Right cardiac atrium (tissue), 5 donors: ENCODE data around the gene VAV1. TPM values are rescaled to one million over a fixed set of nuclear protein-coding genes. Genes with fewer than 3 reads are reported as not detected.

Source experiments
- ATAC-seq, 2 donors: fragments of 200-7000 bp; cut with Tn5 transposase; one replicate each; pipeline versions ENCODE4 v1.8.0 to v1.9.1; 2020; ENCODE audit warnings: moderate library complexity in 2 of 2, mild to moderate bottlenecking in 1 of 2
- DNase-seq, 3 donors: peaks; one replicate each; pipeline ENCODE4 v3.0.0-alpha.2; 2020
- H3K27ac ChIP-seq: one replicate; pipeline ENCODE4 v1.5.1; 2013; ENCODE audit warnings: mild to moderate bottlenecking, low read length, control low read depth, moderate library complexity
- H3K27me3 ChIP-seq: one replicate; pipeline ENCODE4 v1.6.1; 2013; ENCODE audit not compliant: control insufficient read depth, insufficient read depth
- H3K4me1 ChIP-seq: one replicate; pipeline ENCODE4 v1.6.1; 2013; ENCODE audit warnings: low read length; ENCODE audit not compliant: control insufficient read depth, insufficient read depth
- H3K4me3 ChIP-seq: one replicate; pipeline ENCODE4 v1.5.1; 2013; ENCODE audit warnings: low read length, control low read depth
- H3K9me3 ChIP-seq: one replicate; pipeline ENCODE4 v1.6.1; 2013; ENCODE audit warnings: low read length; ENCODE audit not compliant: control insufficient read depth
- WGBS: extraction: QIAGEN DNeasy Blood & Tissue Kit; methylation state at CpG from one replicate; pipeline ENCODE4 v1.1.7; 2013; 5-methylcytosine and 5-hydroxymethylcytosine counted together
- intact Hi-C, 4 donors: fragments of 100-400 bp; cut with DNase I; formaldehyde crosslinking; loops; one replicate each; pipeline versions ENCODE4 v1.11.0 to v1.14.0; 2022 to 2023
- long read RNA-seq, 4 donors: library from polyadenylated mRNA; unstranded; transcript quantifications; one replicate each; pipeline ENCODE4 v2.0.0, GENCODE V29; 2020 to 2021
- polyA plus RNA-seq: library from polyadenylated mRNA; stranded (reverse); fragments of 200-250 nt; gene quantifications from one replicate; pipeline ENCODE4 v1.2.3, GENCODE V29; 2013
- total RNA-seq, 4 donors: library from RNA; stranded (reverse); fragmentation: NEBNext Ultra II Directional; extraction: Animal tissue kit (Norgen Biotek cat#: 25700); gene quantifications; one replicate each; pipeline ENCODE4 v1.2.1, GENCODE V29; 2021
- donor health status: healthy with polysubstance abuse.
- donor health status: DM: no; HTN: yes; CAD: no.
- donor health status: DM: no; HTN: no; CAD: no.
- donor health status: DM: no; HTN: yes; CAD: no; lungs with severe emphysema.
- donor health status: DM: yes; HTN: yes; CAD: no.

The VAV1 gene, protein sequence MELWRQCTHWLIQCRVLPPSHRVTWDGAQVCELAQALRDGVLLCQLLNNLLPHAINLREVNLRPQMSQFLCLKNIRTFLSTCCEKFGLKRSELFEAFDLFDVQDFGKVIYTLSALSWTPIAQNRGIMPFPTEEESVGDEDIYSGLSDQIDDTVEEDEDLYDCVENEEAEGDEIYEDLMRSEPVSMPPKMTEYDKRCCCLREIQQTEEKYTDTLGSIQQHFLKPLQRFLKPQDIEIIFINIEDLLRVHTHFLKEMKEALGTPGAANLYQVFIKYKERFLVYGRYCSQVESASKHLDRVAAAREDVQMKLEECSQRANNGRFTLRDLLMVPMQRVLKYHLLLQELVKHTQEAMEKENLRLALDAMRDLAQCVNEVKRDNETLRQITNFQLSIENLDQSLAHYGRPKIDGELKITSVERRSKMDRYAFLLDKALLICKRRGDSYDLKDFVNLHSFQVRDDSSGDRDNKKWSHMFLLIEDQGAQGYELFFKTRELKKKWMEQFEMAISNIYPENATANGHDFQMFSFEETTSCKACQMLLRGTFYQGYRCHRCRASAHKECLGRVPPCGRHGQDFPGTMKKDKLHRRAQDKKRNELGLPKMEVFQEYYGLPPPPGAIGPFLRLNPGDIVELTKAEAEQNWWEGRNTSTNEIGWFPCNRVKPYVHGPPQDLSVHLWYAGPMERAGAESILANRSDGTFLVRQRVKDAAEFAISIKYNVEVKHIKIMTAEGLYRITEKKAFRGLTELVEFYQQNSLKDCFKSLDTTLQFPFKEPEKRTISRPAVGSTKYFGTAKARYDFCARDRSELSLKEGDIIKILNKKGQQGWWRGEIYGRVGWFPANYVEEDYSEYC
- 1 to 10 TPM; 2.0 to 3.7 (median 3.4) TPM for total RNA-seq
- 0.84 TPM for polyA plus RNA-seq
- long read RNA-seq, donor 1, partial matches to known transcripts = 0 of 1 reads
- long read RNA-seq, donor 1, other reads (novel, unspliced or antisense) = 0 of 1 reads
- long read RNA-seq, donor 2, partial matches to known transcripts = 0 of 2 reads
- long read RNA-seq, donor 2, other reads (novel, unspliced or antisense) = 0 of 2 reads
- long read RNA-seq, donor 3 = 0 reads
- long read RNA-seq, donor 4 = 0 reads

DNA sequence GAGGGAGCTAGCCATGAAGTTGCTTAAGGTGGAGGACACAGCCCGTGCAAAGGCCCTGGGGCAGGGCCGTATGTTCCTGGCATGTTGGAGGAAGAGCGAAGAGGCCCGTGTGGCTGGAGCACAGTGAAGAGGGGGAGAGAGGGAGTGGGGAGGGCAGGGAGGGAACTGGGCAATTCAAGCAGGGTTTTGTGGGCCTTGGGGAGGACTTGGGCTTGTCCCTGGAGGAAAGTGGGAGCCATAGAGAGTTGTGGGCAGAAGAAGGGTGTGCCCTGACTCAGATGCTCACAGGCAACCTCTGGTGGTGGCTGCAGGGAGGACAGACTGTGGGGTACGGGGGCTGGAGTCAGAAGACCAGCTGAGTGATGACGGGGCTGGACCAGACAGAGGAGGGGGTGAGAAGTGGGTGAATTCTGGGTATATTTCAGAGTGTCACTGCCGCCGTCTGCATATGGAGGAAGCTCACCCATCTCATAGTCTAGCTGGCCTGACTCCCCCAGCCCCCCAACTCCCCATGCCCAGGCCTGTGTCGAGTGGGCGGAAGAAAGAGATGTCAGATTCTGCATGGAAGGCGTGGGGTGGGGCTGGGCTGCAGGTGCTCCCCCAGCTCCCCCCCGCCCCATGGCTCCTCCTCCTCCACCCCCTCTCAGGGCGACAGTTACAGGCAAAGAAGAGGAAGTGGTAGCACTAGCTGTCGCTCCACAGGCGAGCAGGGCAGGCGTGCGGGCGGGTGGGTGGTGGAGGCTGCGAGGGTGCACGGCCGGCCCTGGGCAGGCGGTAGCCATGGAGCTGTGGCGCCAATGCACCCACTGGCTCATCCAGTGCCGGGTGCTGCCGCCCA is at the start of gene VAV1:
VAV1 (plus strand) TSS at position 681 of the 838 bp plus-strand sequence; CDS start at position 781, 100 bp downstream.
- DNase-seq = peak; percentile 48 to 83 (median 77)
- peak; percentile 63 to 67 for ATAC-seq
- H3K27ac ChIP-seq = no peak within 1 kb of the TSS

DNA sequence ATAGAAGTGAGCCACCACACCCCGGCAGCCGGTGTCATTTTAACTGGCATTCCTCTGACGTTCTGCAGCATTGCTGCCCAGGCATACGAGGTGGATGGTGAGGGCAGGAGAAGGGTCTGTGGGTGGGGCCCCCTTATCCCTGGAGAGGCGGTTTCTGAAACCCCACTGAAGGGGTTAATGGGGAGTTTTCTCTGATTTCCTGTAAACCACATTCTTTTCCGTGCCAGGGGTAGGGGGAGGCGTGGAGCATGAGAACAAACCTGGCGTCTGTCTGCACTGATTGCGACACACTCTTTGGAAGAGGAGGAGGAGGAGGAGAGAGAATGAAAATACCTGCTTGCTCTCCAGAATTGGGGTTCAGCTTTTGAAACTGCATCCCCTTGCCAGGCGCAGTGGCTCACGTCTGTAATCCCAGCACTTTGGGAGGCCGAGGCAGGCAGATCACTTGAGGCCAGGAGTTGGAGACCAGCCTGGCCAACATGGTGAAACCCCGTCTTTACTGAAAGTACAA is 49.3 kb upstream of the VAV1 start:
- WGBS = 20% methylated on average over 13 of the region's 13 CpGs
- ATAC-seq = peak; percentile 28 to 47

More for the DNA sequence above, at the start of gene VAV1:
- WGBS = 53% methylated on average over 25 of the region's 25 CpGs
- no peaks in the 10 kb centered on the region for H3K9me3 ChIP-seq
- H3K27me3 ChIP-seq = no peaks in the 10 kb centered on the region
- intact Hi-C loops = no loop called here
- H3K4me1 ChIP-seq = no peaks in the 10 kb centered on the region
- H3K4me3 ChIP-seq = peak within 1 kb of the TSS; percentile 23

DNA sequence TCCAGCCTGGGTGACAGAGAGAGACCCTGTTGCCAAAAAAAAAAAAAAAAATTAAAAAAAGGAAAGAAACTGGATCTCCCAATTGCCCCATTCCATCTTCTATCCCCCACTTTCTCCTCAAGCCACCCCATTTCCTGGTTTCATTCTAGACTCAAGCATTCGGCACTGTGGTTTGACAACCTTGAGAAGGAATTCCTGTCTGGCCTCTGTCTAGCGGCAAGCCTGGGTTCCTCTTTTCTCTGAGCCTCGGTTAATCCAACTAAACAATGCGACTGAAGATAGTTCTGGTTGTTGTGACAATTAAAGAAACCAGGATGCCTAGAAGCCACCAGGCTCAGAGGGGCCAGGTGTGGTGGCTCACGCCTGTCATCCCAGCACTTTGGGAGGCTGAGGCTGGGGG is 48.8 kb upstream of the VAV1 start:
- no peaks in the 10 kb centered on the region for H3K4me1 ChIP-seq
- 52% methylated on average over 5 of the region's 5 CpGs for WGBS
- DNase-seq = peak in 1 of 3 donors; percentile 36

More for the DNA sequence above, 49.3 kb upstream of the VAV1 start:
- Histone ChIP-seq H3K27ac (no peak overlapping the region), H3K4me3 (no peak overlapping the region), H3K27me3 (no peaks in the 10 kb centered on the region), H3K9me3 (no peaks in the 10 kb centered on the region), H3K4me1 (no peaks in the 10 kb centered on the region)
- intact Hi-C loops = no loop called here
- peak; percentile 75 to 87 (median 77) for DNase-seq

DNA sequence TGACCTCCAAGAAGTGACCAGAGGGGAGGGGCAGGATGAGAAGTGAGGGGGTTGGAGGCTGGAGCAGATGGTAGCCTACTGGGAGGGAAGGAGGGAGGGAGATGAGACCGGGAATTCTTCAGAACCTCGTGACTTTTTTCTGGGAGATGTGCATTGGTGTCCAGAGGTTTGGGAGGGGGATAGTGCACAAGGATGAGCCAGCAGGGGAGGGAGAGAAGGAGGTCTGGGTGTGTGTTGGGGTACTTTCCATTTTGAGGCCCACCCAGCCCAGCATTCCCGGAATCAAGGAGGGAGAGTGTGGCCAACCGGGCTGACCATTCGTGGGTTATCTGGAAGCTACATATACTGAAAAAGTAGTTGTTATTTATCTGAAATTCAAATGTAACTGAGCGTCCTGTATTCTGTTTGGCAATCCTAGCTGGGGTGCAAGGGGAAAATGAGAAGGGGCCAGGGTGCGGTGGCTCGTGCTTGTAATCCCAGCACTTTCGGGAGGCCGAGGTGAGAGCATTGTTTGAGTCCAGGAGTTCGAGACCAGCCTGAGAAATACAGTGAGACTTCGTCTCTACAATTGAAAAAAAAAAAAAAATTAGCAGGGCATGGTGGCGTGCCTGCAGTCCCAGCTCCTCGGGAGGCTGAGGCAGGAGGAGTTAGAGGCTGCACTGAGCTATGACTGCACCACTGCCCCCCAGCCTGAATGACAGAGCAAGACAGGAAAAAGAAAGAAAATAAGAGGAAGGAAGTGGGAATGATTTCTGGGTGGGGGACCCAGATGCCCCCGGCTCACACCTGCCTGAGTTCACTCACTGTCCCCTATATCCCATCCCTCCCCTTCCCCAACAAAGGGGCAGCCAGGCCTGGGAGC is 47.6 kb upstream of the VAV1 start:
- intact Hi-C loops = no loop called here
- WGBS = 66% methylated on average over 15 of the region's 15 CpGs
- H3K4me1 ChIP-seq = no peaks in the 10 kb centered on the region
- DNase-seq (peak in 1 of 3 donors; percentile 24), ATAC-seq (no peak)
- no peaks in the 10 kb centered on the region for H3K9me3 ChIP-seq
- no peak overlapping the region for H3K4me3 ChIP-seq
- H3K27me3 ChIP-seq = no peaks in the 10 kb centered on the region
- H3K27ac ChIP-seq = no peak overlapping the region

More for the DNA sequence above, 48.8 kb upstream of the VAV1 start:
- H3K27ac ChIP-seq = no peak overlapping the region
- no peak overlapping the region for H3K4me3 ChIP-seq
- intact Hi-C loops = no loop called here
- no peaks in the 10 kb centered on the region for H3K27me3 ChIP-seq
- H3K9me3 ChIP-seq = no peaks in the 10 kb centered on the region
- no peak for ATAC-seq

DNA sequence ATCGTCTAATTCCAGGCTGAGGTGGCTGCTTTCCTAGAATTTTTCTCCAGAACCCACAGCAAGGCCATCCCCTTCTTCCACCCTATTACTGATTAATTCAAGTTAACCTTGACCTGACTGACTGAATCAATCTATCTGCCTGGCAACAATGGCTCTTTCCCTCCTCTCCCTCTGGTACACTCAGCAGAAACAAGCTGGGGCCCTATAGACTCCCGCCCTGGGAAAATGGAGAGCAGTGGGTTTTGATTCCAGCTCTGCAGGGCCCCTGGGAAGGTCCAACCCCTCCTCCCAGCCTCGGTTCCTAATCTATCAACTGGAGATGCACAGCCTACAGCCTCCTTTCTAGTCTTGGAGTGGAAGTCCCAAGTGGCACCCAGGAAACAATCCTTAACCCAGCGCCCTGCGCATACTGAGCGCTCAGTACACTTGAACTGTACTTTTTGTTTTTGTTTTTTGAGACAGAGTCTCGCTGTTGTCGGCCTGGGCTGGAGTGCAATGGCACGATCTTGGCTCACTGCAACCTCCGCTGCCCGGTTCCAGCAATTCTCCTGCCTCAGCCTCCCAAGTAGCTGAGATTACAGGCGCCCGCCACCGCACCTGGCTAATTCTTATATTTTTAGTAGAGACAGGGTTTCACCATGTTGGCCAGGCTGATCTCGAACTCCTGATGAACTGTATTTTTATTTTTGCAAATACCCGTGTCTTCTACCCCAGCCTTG is 46.8 kb upstream of the VAV1 start:
- Histone ChIP-seq H3K4me1 (no peaks in the 10 kb centered on the region), H3K27me3 (no peaks in the 10 kb centered on the region), H3K9me3 (no peaks in the 10 kb centered on the region), H3K4me3 (no peak overlapping the region), H3K27ac (no peak overlapping the region)
- ATAC-seq = no peak
- intact Hi-C loops = no loop called here
- 88% methylated on average over 16 of the region's 16 CpGs for WGBS
- peak in 1 of 3 donors; percentile 6 for DNase-seq

DNA sequence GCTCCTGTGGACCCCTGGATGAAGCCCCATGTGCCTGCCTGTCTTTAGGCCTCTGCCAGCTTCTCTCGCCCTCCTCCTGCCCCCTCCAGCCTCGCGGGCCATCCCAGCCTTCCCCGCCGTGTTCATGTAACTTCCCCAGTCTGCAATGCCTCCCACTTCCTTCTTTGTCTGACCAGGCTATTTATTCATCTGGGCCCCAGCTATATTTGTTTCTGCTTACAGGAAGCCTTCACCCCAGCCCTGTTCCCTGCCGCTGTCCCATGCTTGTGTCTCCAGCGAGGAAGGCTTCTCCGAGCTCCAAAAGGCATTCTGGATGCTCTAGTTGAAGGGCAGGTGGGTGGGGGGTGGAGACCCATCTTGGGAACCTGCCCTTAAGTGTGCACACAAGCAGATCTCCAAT is 44.2 kb upstream of the VAV1 start:
- no peaks in the 10 kb centered on the region for H3K9me3 ChIP-seq
- H3K4me1 ChIP-seq = no peaks in the 10 kb centered on the region
- ATAC-seq (no peak), DNase-seq (peak in 2 of 3 donors; percentile 68 to 76)
- no peak overlapping the region for H3K27ac ChIP-seq
- WGBS = 34% methylated on average over 8 of the region's 8 CpGs
- intact Hi-C loops = no loop called here
- H3K4me3 ChIP-seq = no peak overlapping the region
- no peaks in the 10 kb centered on the region for H3K27me3 ChIP-seq

DNA sequence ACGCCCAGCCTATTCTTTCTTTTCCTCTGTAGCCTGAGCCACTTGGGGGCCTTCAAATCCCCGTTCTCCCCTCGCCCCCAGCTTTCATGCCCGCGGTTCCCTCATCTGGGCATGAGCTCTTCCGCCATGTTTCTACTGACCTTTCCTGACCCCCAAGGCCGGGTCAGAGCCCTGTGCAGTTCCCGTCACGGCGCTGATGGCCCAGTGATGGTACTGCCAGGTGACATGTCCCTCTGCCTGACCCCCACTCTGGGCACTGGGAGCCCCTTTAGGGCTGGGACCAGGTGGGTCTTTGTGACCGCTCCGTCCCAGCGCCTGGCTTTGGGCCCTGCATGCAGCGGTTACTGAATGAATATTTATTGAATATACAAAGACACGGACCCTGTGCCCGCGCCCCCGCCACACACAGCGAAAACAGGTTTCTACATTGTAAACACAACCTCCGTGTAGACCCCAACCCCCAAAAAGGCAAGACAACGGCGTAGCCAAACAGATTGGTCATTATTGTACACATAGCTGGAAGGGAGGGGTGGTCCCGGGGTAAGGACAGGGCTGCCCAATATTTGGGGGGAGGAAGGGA is 42.8 kb upstream of the VAV1 start:
- peak in 1 of 3 donors; percentile 41 for DNase-seq
- no peaks in the 10 kb centered on the region for H3K4me1 ChIP-seq
- H3K4me3 ChIP-seq = no peak overlapping the region
- no peak overlapping the region for H3K27ac ChIP-seq
- intact Hi-C loops = loop anchor here in 1 of 4 donors (10.0 kb wide), 1 partner anchor 135 kb away; no protein-coding TSS in a partner anchor
- no peak for ATAC-seq
- 94% methylated on average over 23 of the region's 23 CpGs for WGBS
- no peaks in the 10 kb centered on the region for H3K27me3 ChIP-seq
- no peaks in the 10 kb centered on the region for H3K9me3 ChIP-seq

DNA sequence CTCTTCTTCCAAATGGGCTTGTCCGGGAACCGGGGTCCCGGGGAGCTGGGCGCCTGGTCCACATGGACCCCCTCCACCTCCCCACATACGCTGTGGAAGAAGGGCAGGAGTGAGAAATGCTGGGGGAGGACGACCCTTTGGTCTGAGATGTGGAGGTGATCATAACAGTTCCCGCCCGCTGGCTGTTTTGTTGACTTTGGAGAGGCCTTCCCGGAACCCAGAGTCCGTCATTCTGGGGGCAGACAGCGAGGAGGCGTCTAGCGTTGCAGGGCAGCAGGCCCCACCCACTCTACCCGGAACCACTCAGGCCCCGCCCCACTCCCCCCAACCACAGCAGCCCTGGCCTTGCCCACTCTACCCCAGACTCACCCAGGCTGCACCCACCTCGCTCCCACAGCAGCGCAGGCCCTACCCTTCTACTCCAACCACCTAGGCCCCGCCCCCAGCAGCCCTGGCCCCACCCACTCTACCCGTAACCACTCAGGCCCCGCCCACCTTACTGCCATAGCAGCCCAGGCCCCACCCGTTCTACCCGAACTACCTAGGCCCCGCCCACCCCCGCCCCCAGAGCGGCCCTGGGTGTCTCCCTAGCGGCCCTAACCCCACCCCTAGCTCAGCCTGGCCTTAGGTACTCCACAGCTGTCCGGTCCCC is 42.2 kb upstream of the VAV1 start:
- no peaks in the 10 kb centered on the region for H3K4me1 ChIP-seq
- ATAC-seq = peak; percentile 67 to 74
- H3K4me3 ChIP-seq = no peak overlapping the region
- no peaks in the 10 kb centered on the region for H3K9me3 ChIP-seq
- intact Hi-C loops = loop anchor here in 1 of 4 donors (10.0 kb wide), 1 partner anchor 135 kb away; no protein-coding TSS in a partner anchor
- 72% methylated on average over 27 of the region's 27 CpGs for WGBS
- peak; percentile 68 to 85 (median 80) for DNase-seq
- no peak overlapping the region for H3K27ac ChIP-seq
- no peaks in the 10 kb centered on the region for H3K27me3 ChIP-seq
